ENCODE results near the gene MLXIP. TPM values are rescaled to one million over a fixed set of nuclear protein-coding genes. Genes with fewer than 3 reads are reported as not detected.

MLXIP gene
- total RNA-seq, 1 experiment from 2014 or later, result 46.3 TPM

DNA sequence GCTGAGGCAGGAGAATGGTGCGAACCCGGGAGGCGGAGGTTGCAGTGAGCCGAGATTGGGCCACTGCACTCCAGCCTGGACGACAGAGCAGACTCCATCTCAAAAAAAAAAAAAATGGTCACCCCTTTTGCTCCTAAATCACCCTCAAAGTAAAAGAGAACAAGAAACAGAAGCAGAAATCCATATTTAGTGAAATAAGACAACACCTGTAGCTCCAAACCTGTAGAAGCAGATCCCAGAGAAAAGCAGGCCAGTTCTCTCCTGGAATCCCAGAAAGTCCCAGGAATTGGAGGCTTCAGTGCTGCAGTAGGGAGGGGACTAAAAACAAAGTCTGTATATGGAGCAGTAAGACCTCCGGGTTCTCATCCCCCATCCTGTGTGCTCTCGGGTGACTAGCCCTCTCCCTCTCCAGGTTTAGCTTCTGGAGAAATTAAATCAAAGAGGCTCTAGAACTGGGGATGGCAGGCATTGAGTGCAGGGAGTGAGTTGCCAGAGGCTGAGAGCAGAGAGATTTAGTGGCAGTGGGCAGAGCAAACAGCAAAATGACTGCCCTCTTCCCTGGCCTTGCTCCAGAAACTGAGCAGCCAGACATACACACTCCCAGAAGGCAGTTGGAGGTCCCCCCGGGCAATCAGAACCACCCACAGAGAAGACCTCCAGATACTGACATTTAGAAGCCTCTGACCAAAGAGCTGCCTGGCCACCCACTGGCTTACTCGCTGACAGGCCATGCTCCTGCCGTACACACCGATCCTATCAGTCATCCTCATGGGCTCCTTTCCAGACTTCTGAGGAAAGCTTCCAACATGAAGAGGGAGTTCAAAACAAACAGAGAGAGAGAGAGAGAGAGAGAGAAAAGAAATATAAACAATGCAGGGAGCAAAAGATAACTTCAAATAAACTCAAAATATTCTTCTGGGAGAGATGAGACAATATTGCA is 6.3 kb upstream of the MLXIP start (continued):
- TF ChIP-seq, protein P1, sequence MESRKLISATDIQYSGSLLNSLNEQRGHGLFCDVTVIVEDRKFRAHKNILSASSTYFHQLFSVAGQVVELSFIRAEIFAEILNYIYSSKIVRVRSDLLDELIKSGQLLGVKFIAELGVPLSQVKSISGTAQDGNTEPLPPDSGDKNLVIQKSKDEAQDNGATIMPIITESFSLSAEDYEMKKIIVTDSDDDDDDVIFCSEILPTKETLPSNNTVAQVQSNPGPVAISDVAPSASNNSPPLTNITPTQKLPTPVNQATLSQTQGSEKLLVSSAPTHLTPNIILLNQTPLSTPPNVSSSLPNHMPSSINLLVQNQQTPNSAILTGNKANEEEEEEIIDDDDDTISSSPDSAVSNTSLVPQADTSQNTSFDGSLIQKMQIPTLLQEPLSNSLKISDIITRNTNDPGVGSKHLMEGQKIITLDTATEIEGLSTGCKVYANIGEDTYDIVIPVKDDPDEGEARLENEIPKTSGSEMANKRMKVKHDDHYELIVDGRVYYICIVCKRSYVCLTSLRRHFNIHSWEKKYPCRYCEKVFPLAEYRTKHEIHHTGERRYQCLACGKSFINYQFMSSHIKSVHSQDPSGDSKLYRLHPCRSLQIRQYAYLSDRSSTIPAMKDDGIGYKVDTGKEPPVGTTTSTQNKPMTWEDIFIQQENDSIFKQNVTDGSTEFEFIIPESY (IDR thresholded peaks at IDR 0.05; ENCODE audit: extremely low read depth, insufficient replicate concordance, low read length), result no peak
- TF ChIP-seq TCF7L2 (IDR thresholded peaks at IDR 0.05; ENCODE audit: borderline replicate concordance, extremely low read depth, insufficient read depth, insufficient read length), result no peak
- no peak for TF ChIP-seq SIN3A (IDR thresholded peaks at IDR 0.05; ENCODE audit: low read depth)
- no peak for TF ChIP-seq ZFX (IDR thresholded peaks at IDR 0.05)

DNA sequence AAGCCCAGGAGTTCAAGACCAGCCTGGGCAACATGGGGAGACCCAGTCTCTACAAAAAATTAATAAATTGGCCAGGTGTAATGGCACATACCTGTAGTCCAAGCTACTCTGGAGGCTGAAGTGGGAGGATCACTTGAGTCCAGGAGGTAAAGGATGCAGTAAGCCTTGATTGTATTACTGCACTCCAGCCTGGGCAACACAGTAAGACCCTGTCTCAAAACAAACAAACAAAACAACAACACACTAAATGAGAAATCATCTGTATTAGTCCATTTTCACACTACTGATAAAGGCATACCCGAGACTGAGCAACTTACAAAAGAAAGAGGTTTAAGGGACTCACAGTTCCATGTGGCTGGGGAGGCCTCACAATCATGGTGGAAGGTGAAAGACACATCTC is 4.7 kb upstream of the MLXIP start:
- Histone ChIP-seq H3K9me2 (ENCODE audit: insufficient read depth) (no peaks in the 10 kb centered on the region), H3K4me1 (ENCODE audit: control insufficient read depth in 1 of 2, insufficient read depth in 2 of 2, low read length in 2 of 2) (peaks cover 12 to 19% of the 10 kb centered on the region in 2 experiments), H3K4me3 (replicated peaks in 1 of 2; ENCODE audit: low read depth in 1 of 2, low read length in 2 of 2) (no peak overlapping the region), H3K9ac (ENCODE audit: low read length) (no peak overlapping the region), H3K79me2 (ENCODE audit: insufficient read depth, low read length) (no peaks in the 10 kb centered on the region), H4K20me1 (ENCODE audit: insufficient read depth) (no peaks in the 10 kb centered on the region), H3K4me2 (ENCODE audit: low read length) (no peak overlapping the region), H3K36me3 (ENCODE audit: control insufficient read depth in 1 of 2, insufficient read depth in 2 of 2, low read length in 2 of 2) (no peaks in the 10 kb centered on the region), H3K27me3 (ENCODE audit: insufficient read depth, low read length) (no peaks in the 10 kb centered on the region), H3K9me3 (ENCODE audit: control insufficient read depth in 1 of 2, insufficient read depth in 1 of 2, low read depth in 1 of 2, low read length in 2 of 2) (no peaks in the 10 kb centered on the region), H2AFZ (ENCODE audit: low read depth, low read length, poor library complexity, severe bottlenecking) (no peak overlapping the region), H3K27ac (ENCODE audit: low read depth, low read length) (no peak overlapping the region)
- no TSS peak for BruUV-seq (replicated peaks)
- intact Hi-C loops (cut with micrococcal nuclease), result no loop called here
- RAD21 ChIA-PET (ENCODE audit: low non-redundant PET in 1 of 2, low total read pairs in 2 of 2, uncharacterized antibody in 2 of 2, unreplicated experiment in 2 of 2), result no interaction called here
- CTCF ChIA-PET, result no interaction called here
- DNase-seq (ENCODE audit: low read depth, low spot score) (no peak), ATAC-seq (no peak)
- POLR2A ChIA-PET, result no interaction called here
- no peak for TF ChIP-seq FOSL1 (IDR thresholded peaks at IDR 0.05; ENCODE audit: low read depth)
- TF ChIP-seq ELF1 (IDR thresholded peaks at IDR 0.05; ENCODE audit: borderline replicate concordance, low read depth), result no peak
- TF ChIP-seq EZH2 (IDR thresholded peaks at IDR 0.05), result no peak
- no peak for TF ChIP-seq POLR2A (IDR thresholded peaks at IDR 0.05; ENCODE audit: borderline replicate concordance, extremely low read depth, insufficient read depth, insufficient read length)
- TF ChIP-seq TCF7L2 (IDR thresholded peaks at IDR 0.05; ENCODE audit: borderline replicate concordance, extremely low read depth, insufficient read depth, insufficient read length), result no peak
- no peak for TF ChIP-seq YY1 (IDR thresholded peaks at IDR 0.05; ENCODE audit: extremely low read depth, insufficient replicate concordance, low read depth, low read length)
- no peak for TF ChIP-seq EZH2phosphoT487 (IDR thresholded peaks at IDR 0.05; ENCODE audit: borderline replicate concordance)
- TF ChIP-seq SP1 (IDR thresholded peaks at IDR 0.05; ENCODE audit: low read depth), result no peak
- TF ChIP-seq ZFX (IDR thresholded peaks at IDR 0.05), result no peak

Data from HCT116 (cell line).